Measurements from ENCODE around the gene NGEF.

The NGEF gene

GRCh38 chr2:233022561-233022960, 9.5 kb upstream of the NGEF start:
- no peak for TF ChIP-seq POLR2AphosphoS5 (IDR thresholded peaks at IDR 0.05; ENCODE audit: low read depth, low read length)
- no peak for TF ChIP-seq REST (IDR thresholded peaks at IDR 0.05; ENCODE audit: insufficient read depth in 1 of 2, low read depth in 2 of 2, low read length in 2 of 2)
- TF ChIP-seq SIN3A (IDR thresholded peaks at IDR 0.05; ENCODE audit: borderline replicate concordance, insufficient read depth, low read length) = no peak
- no peak for TF ChIP-seq TAF1 (IDR thresholded peaks at IDR 0.05; ENCODE audit: borderline replicate concordance, insufficient read depth, low read length)
- no peak for TF ChIP-seq FOXP2 (optimal IDR thresholded peaks at IDR 0.05; ENCODE audit: borderline replicate concordance, extremely low read depth, extremely low read length, insufficient read depth)

GRCh38 chr2:233021771-233022170, 8.7 kb upstream of the NGEF start:
- TF ChIP-seq TAF1 (IDR thresholded peaks at IDR 0.05; ENCODE audit: borderline replicate concordance, insufficient read depth, low read length) (no peak), POLR2AphosphoS5 (IDR thresholded peaks at IDR 0.05; ENCODE audit: low read depth, low read length) (no peak), FOXP2 (optimal IDR thresholded peaks at IDR 0.05; ENCODE audit: borderline replicate concordance, extremely low read depth, extremely low read length, insufficient read depth) (no peak), SIN3A (IDR thresholded peaks at IDR 0.05; ENCODE audit: borderline replicate concordance, insufficient read depth, low read length) (no peak), REST (IDR thresholded peaks at IDR 0.05; ENCODE audit: insufficient read depth in 1 of 2, low read depth in 2 of 2, low read length in 2 of 2) (no peak)

GRCh38 chr2:233020454-233020853, 7.4 kb upstream of the NGEF start:
- TF ChIP-seq FOXP2 (optimal IDR thresholded peaks at IDR 0.05; ENCODE audit: borderline replicate concordance, extremely low read depth, extremely low read length, insufficient read depth) (no peak), POLR2AphosphoS5 (IDR thresholded peaks at IDR 0.05; ENCODE audit: low read depth, low read length) (no peak), REST (IDR thresholded peaks at IDR 0.05; ENCODE audit: insufficient read depth in 1 of 2, low read depth in 2 of 2, low read length in 2 of 2) (no peak), SIN3A (IDR thresholded peaks at IDR 0.05; ENCODE audit: borderline replicate concordance, insufficient read depth, low read length) (no peak), TAF1 (IDR thresholded peaks at IDR 0.05; ENCODE audit: borderline replicate concordance, insufficient read depth, low read length) (no peak)

GRCh38 chr2:233017947-233018346, 4.9 kb upstream of the NGEF start:
- TF ChIP-seq POLR2AphosphoS5 (IDR thresholded peaks at IDR 0.05; ENCODE audit: low read depth, low read length) (no peak), SIN3A (IDR thresholded peaks at IDR 0.05; ENCODE audit: borderline replicate concordance, insufficient read depth, low read length) (no peak), TAF1 (IDR thresholded peaks at IDR 0.05; ENCODE audit: borderline replicate concordance, insufficient read depth, low read length) (no peak), FOXP2 (optimal IDR thresholded peaks at IDR 0.05; ENCODE audit: borderline replicate concordance, extremely low read depth, extremely low read length, insufficient read depth) (no peak), REST (IDR thresholded peaks at IDR 0.05; ENCODE audit: insufficient read depth in 1 of 2, low read depth in 2 of 2, low read length in 2 of 2) (no peak)
